Right lung (tissue), 5 donors: ENCODE measurements around the gene ZC2HC1C. TPM values are rescaled to one million over a fixed set of nuclear protein-coding genes. Genes with fewer than 3 reads are reported as not detected.
A peak's percentile ranks its signal among the peaks of the same experiment; 100 is the strongest.
"Not testable (repeated sequence)": the region's sequence is repeated elsewhere in the genome, so short reads cannot be mapped to it uniquely, and the experiment has no call there.

Source experiments
- DNase-seq, 2 donors: peaks; one replicate each; pipeline ENCODE4 v3.0.0-alpha.2; 2013
- polyA plus RNA-seq, 5 donors: library from polyadenylated mRNA; unstranded; fragments of 120-200 nt; gene quantifications; one replicate each; pipeline versions ENCODE4 v1.2.1 to v1.2.3, GENCODE V29; 2013; ENCODE audit warnings: inconsistent platforms in 1 of 5, low replicate concordance in 1 of 5; ENCODE audit not compliant: insufficient read length in 5 of 5, insufficient read depth in 1 of 5

ZC2HC1C gene
- polyA plus RNA-seq, 5 donors: 3.1 to 6.1 (median 5.3) TPM

- DNase-seq: peak; percentile 73 to 81
Measured at GRCh38 chr14:75053396-75054291, 15.8 kb upstream of the ZC2HC1C start.

GRCh38 chr14:75054421-75054820 lies 15.0 kb upstream of the ZC2HC1C start:
- DNase-seq: no peak

DNA sequence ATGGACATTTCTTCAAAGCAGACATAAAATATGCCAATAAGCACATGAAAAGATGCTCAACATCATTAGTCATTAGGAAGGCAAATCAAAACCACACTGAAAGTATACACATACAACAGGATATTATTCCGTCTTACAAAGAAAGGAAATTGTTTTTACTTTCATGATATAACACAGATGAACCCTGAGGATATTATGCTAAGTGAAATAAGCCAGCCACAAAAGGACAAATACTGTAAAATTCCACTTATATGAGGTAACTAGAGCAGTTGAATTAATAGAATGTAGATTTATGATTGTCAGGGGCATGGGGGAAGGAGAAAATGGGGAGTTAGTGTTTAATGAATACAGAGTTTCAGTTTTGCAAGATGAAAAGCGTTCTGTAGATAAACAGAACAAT lies 9.8 kb upstream of the ZC2HC1C start:
- no peak for DNase-seq

DNA sequence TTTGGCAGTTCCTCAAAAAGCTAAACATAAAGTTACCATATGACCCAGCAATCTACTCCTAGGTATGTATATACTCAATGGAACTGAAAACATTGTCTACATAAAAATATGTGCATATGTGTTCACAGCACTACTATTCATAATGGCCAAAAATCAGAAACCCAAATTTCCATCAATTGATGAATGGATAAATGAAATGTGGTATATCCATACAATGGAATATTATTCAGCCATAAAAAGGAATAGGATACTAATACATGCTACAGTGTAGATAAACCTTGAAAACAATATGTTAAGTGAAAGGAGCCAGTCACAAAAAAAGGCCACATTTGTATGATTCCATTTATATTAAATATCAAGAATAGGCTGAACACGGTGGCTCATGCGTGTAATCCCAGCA lies 9.0 kb upstream of the ZC2HC1C start:
- DNase-seq: no peak

DNA sequence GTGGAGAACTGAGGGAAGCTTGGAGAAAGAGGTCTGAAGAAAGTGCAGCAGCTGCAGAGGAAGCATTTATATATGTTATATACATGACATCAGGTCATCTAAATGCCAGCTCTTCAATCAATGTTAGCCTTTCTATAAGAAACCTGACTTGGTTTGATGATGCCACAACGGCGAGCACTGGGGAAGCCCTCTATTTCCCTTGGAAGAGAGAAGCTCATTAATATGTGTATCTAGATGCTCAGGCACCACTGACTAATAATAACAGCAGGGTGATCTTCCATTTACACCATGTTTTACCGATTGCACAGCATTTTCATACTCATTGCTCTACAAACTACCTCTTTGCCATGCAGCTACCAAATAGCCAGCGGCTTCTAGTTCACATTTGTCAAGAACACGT lies 6.4 kb upstream of the ZC2HC1C start:
- DNase-seq: no peak

DNA sequence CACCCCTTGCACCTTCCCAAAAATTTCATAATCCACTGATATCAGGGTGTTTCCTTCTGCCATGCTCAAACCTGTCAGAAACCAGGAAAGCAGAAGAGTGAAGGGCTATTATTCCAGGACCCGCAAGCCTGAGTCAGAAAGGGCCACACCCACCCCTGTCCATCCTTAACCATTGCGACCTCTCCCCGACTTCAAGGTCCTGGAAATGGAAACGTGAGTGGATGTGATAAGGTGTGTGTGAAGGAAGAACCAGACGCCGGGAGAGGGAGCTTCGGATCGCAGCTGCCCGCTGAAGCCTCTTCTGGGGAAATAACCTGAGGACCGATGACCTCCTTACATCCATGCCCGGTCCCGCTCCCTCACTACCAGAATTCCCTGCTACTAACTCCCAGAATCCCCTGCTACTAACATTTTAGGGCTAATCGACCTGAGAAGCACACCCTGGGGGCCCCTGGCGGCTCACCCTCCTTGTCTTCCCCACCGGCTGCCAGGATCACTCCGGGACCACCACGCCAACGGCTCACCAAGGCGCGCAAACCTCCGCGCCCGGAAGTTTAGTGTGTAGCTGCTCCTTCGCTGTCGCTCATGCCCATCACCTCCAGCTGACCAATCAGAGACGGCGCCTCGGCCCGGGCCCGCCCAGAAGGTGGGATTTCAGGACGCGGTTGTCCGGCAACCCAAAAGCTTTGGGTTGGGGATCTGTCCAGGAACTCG lies 5.8 kb upstream of the ZC2HC1C start, which contains the start of gene ACYP1:
ACYP1 (minus strand) TSS at position 534 of the 714 bp plus-strand sequence; CDS start at position 63, 471 bp downstream.
- DNase-seq: peak; percentile 88 to 92

GRCh38 chr14:75064205-75064567 lies 5.3 kb upstream of the ZC2HC1C start:
- DNase-seq: no peak

DNA sequence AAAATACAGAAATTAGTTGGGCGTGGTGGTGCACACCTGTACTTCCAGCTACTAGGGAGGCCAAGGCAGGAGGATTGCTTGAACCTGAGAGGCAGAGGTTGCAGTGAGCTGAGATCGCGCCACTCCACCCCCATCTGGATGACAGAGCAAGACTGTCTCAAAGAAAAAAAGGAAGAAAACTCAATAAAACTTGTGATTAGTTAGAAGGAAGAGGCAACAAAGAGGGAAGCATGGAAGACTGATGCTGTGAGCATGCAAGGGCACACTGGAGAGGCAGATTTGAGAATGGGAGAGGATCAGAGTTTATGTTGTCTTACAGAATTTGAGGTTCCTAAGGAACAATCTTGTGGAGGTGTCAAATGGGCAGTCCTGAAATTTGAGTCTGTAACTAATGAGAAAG lies 2.8 kb upstream of the ZC2HC1C start:
- no peak for DNase-seq

GRCh38 chr14:75067212-75067611 lies 2.2 kb upstream of the ZC2HC1C start:
- no peak for DNase-seq

DNA sequence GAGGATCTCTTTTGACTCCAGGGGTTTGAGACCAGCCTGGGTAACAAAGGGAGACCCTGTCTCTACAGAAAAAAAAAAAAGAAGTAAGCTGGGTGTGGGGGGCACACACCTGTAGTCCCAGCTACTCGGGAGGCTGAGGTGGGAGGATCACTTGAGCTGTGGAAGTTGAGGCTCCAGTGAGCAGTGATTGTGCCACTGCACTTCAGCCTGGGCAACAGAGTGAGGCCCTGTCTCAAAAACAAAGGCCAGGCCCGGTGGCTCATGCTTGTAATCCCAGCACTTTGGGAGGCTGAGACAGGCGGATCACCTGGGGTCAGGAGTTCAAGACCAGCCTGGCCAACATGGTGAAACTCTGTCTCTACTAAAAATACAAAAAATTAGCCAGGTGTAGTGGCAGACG lies 1.7 kb upstream of the ZC2HC1C start:
- not testable (repeated sequence) for DNase-seq

DNA sequence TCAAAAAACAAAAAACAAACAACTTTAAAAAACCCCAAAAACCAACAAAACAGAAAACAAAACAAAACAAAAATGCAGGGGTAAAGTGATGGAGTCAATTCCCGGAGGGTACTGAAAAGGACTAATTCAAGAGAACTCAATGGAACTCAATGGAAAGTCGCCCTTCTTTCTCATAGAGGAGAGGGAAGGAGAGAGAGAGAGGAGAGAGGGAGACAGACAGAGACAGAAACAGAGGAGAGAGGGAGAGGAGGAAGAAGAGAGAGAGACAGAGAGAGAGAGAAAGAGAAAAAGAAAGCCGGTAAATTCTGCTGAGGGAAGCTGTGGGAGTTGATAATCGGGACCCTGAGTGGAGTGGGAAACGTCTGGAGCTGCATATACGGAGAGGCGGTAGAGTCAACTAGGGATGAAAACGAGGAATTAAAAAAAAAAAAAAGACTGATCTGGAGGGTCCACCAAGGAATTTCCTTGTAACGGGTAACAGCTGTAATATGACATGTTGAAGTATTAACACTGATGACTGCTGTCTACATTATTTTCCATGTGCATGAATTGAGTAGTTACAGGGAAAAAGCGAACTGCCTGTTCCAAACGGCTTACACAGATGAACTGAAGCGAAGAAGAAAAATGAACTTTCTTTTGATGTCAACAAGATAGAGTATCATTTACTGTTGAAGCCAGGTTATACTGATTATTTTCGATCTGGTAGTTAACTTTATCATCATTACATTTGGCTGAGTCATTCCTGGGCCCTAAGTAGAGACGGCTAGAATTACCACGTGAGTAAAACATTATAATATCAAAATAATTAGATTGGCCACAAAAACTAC lies 934 bp upstream of the ZC2HC1C start:
- peak in 1 of 2 donors; percentile 50 for DNase-seq

- no peak for DNase-seq
Measured at GRCh38 chr14:75069811-75070145, 337 bp downstream of the ZC2HC1C start.

- no peak for DNase-seq
Measured at GRCh38 chr14:75070383-75070782, 942 bp downstream of the ZC2HC1C start.

GRCh38 chr14:75077794-75078193 lies 8.4 kb downstream of the ZC2HC1C start:
- no peak for DNase-seq

DNA sequence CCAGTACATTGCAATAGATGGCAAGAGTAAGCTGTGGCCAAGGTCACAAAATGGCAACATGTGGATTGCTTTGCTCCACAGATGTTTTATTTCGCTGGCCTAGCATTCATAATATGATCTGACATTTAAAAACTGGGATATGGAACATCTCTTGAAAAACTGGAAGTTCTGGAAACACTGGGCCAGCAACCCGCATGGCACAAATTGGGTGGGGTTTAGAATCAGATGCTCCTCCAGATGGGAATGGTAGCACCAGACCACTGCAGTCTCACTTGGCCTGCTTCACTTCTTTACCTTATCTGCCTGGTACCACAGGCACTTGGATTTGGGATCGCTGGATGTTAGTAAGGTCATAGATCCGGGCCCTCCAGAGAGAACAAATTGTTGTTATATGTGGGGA lies 10.1 kb downstream of the ZC2HC1C start:
- no peak for DNase-seq

- DNase-seq: no peak
Measured at GRCh38 chr14:75081660-75082229, 12.3 kb downstream of the ZC2HC1C start.

- DNase-seq: no peak
Measured at GRCh38 chr14:75083271-75083670, 13.8 kb downstream of the ZC2HC1C start.

- DNase-seq: no peak
Measured at GRCh38 chr14:75084513-75084912, 15.1 kb downstream of the ZC2HC1C start.

GRCh38 chr14:75088153-75088552 lies 18.7 kb downstream of the ZC2HC1C start:
- DNase-seq: no peak

DNA sequence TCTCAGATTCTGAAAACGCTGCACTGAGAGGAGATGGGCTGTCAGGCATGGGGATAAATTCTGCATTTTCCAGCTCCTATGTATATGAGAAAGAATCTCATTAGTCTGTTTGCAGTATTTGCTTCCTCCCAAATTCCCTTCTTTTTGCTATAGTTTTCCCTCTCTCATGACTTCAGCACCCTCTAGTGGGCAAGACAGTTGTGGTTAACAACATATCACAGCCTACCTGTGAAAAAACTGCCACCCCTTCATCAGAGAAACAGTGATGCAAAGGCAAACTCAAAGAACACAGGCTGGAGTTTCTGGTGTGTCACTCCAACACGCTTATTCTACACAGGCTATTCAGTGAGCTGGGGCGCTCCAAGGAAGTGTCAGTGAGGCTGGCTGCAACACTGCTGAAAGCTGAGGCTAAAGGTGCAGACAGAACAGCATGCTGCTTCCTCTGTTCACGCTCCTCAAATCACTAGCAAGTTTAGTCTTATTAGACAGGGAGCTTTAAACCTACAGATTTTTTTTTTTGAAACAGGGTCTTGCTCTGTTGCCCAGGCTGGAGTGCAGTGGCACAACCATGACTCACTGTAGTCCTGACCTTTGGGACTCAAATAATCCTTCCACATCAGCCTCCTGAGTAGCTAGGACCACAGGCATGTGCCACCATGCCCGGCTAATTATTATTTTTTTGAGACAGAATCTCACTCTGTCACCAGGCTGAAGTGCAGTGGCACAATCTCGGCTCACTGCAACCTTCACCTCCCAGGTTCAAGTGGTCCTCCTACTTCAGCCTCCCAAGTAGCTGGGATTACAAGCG lies 19.3 kb downstream of the ZC2HC1C start:
- DNase-seq: peak; percentile 31 to 61

DNA sequence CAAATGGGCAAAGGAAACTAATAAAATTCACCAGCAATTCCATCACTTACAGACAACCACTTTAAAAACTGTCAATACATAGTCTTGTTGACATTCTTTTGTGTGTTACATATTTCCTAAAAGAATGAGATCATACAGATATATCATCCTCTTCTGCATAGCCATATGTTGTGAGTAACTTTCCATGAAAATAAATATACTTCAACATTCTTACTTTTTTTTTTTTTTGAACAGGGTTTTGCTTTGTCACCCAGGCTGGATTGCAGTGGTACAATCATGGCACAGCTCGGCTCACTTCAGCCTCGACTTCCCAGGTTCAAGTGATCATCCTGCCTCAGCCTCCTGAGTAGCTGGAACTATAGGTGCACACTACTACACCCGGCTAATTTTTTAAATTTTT lies 20.9 kb downstream of the ZC2HC1C start:
- no peak for DNase-seq
